KMS-11 (cell line): ENCODE measurements around the gene RELN.

Experiments used
- H2AFZ ChIP-seq: fragments of 200-600 bp; sonication (generic); 2 replicates; pipeline ENCODE4 v1.6.1; 2016; ENCODE audit warnings: antibody characterized with exemption, mixed run types, low read depth
- H3K27ac ChIP-seq: fragments of 200-600 bp; sonication (generic); 2 replicates; pipeline ENCODE4 v1.6.1; 2016; ENCODE audit warnings: mild to moderate bottlenecking, mixed run types
- H3K27me3 ChIP-seq: fragments of 200-600 bp; sonication (generic); 2 replicates; pipeline ENCODE4 v1.6.1; 2017; ENCODE audit warnings: mild to moderate bottlenecking, low read depth, mixed run types, moderate library complexity; ENCODE audit not compliant: insufficient read depth
- H3K36me3 ChIP-seq: fragments of 200-600 bp; sonication (generic); 2 replicates; pipeline ENCODE4 v1.6.1; 2017; ENCODE audit warnings: mild to moderate bottlenecking, mixed run types; ENCODE audit not compliant: insufficient read depth
- H3K4me1 ChIP-seq: fragments of 200-600 bp; sonication (generic); 2 replicates; pipeline ENCODE4 v1.6.1; 2016; ENCODE audit warnings: mild to moderate bottlenecking, low read depth, mixed run types; ENCODE audit not compliant: poor library complexity, severe bottlenecking
- H3K4me2 ChIP-seq: fragments of 200-600 bp; sonication (generic); 2 replicates; pipeline ENCODE4 v1.7.0; 2016; ENCODE audit warnings: mild to moderate bottlenecking, mixed run types
- H3K4me3 ChIP-seq: fragments of 200-600 bp; sonication (generic); IDR thresholded peaks from 2 replicates; pipeline ENCODE4 v1.6.1; 2017; ENCODE audit warnings: low read depth, low read length, mixed read lengths; ENCODE audit not compliant: insufficient read depth
- H3K79me2 ChIP-seq: fragments of 200-600 bp; sonication (generic); 2 replicates; pipeline ENCODE4 v1.6.1; 2016; ENCODE audit warnings: low read depth, mixed run types; ENCODE audit not compliant: insufficient read depth
- H3K9ac ChIP-seq: fragments of 200-600 bp; sonication (generic); 2 replicates; pipeline ENCODE4 v1.6.1; 2016; ENCODE audit warnings: mild to moderate bottlenecking, mixed run types
- H4K20me1 ChIP-seq: fragments of 200-600 bp; sonication (generic); 2 replicates; pipeline ENCODE4 v1.6.1; 2016; ENCODE audit warnings: mild to moderate bottlenecking, mixed run types; ENCODE audit not compliant: insufficient read depth
- CTCF ChIP-seq: fragments of 200-600 bp; sonication (generic); conservative IDR thresholded peaks from 2 replicates; pipeline ENCODE4 v1.6.1; 2017; ENCODE audit warnings: low read depth, mild to moderate bottlenecking, antibody characterized with exemption, low read length, moderate library complexity, mixed read lengths

The RELN gene

DNA sequence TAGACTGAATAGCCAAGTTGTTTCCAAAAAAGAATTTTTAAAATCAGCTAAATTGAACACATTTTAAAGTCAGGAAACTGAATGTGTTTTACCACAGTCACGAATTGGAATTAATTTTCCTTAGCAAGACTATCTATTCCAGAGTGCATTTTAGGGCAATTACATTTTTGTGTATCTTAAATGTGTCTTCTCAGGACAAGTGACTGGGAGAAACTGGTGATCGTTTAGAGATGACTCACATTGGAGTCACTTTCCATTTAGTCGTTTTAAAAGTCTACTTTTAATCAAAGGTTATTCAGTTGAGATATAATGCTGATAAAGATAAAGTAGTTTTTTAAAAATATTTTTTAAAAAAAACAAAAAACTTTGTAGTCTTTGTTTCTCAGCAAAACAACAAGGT is 351.7 kb downstream of the RELN start:
- H3K9ac ChIP-seq, result no peak overlapping the region
- no peak for TF ChIP-seq CTCF
- no peaks in the 10 kb centered on the region for H3K79me2 ChIP-seq
- no peak overlapping the region for H3K27ac ChIP-seq
- H4K20me1 ChIP-seq, result no peaks in the 10 kb centered on the region
- no peaks in the 10 kb centered on the region for H3K36me3 ChIP-seq
- no peaks in the 10 kb centered on the region for H3K4me1 ChIP-seq
- H3K4me2 ChIP-seq, result no peak overlapping the region
- no peaks in the 10 kb centered on the region for H3K27me3 ChIP-seq
- H3K4me3 ChIP-seq, result no peak overlapping the region
- H2AFZ ChIP-seq, result no peak overlapping the region

GRCh38 chr7:103637094-103637493 is 352.4 kb downstream of the RELN start:
- no peak overlapping the region for H2AFZ ChIP-seq
- H3K4me1 ChIP-seq, result no peaks in the 10 kb centered on the region
- H3K4me3 ChIP-seq, result no peak overlapping the region
- no peaks in the 10 kb centered on the region for H3K79me2 ChIP-seq
- H3K4me2 ChIP-seq, result no peak overlapping the region
- H4K20me1 ChIP-seq, result no peaks in the 10 kb centered on the region
- H3K27me3 ChIP-seq, result no peaks in the 10 kb centered on the region
- no peak overlapping the region for H3K27ac ChIP-seq
- no peak overlapping the region for H3K9ac ChIP-seq
- H3K36me3 ChIP-seq, result no peaks in the 10 kb centered on the region
- TF ChIP-seq CTCF, result no peak

GRCh38 chr7:103636153-103636552 is 353.3 kb downstream of the RELN start:
- H3K9ac ChIP-seq, result no peak overlapping the region

DNA sequence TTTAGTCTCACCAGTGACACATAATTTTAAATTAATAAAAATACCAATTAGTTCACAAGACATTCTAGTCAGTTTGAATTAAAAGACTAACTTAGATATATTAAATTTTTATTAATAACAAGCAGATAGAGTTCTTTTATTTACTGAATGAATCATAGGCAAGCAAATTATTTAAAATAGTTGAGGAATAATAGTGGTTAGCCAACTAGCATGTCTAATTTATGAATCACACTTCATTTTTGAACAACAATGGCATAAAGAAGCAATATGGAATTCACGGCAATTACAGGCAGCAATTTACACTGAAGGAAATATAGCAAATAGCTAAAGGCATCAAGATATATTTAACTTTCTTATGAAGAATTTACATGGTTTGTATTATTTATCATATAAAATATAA is 356.5 kb downstream of the RELN start:
- H3K36me3 ChIP-seq, result no peaks in the 10 kb centered on the region
- H3K4me2 ChIP-seq, result no peak overlapping the region
- H4K20me1 ChIP-seq, result no peaks in the 10 kb centered on the region
- H3K9ac ChIP-seq, result no peak overlapping the region
- no peak overlapping the region for H3K27ac ChIP-seq
- H3K4me1 ChIP-seq, result no peaks in the 10 kb centered on the region
- H3K79me2 ChIP-seq, result no peaks in the 10 kb centered on the region
- no peak for TF ChIP-seq CTCF
- no peaks in the 10 kb centered on the region for H3K27me3 ChIP-seq
- no peak overlapping the region for H2AFZ ChIP-seq
- H3K4me3 ChIP-seq, result no peak overlapping the region

More at GRCh38 chr7:103636153-103636552, 353.3 kb downstream of the RELN start:
- no peak overlapping the region for H3K4me2 ChIP-seq
- no peaks in the 10 kb centered on the region for H3K27me3 ChIP-seq
- H3K36me3 ChIP-seq, result no peaks in the 10 kb centered on the region
- TF ChIP-seq CTCF, result no peak
- no peak overlapping the region for H3K4me3 ChIP-seq
- no peaks in the 10 kb centered on the region for H3K4me1 ChIP-seq
- H4K20me1 ChIP-seq, result no peaks in the 10 kb centered on the region
- no peak overlapping the region for H2AFZ ChIP-seq
- no peak overlapping the region for H3K27ac ChIP-seq
- H3K79me2 ChIP-seq, result no peaks in the 10 kb centered on the region
